Spleen (tissue), 7 donors: ENCODE results near the gene PTPRN2.

Source experiments
- CTCF ChIP-seq, 11 experiments: fragments of 200-600 bp in 7 of 11; fragments of 450-650 bp in 4 of 11; sonication (generic) in 4 of 11; IDR thresholded peaks in 8 of 11; conservative IDR thresholded peaks in 3 of 11; 1 replicate in 7 of 11; 2 replicates in 4 of 11; pipeline versions ENCODE4 v1.4.0 to v1.8.0; 2016 to 2021; ENCODE audit warnings: antibody characterized with exemption in 11 of 11, inconsistent platforms in 4 of 11, mild to moderate bottlenecking in 1 of 11
- POLR2A ChIP-seq, 3 donors: fragments of 450-650 bp; IDR thresholded peaks; one replicate each; pipeline ENCODE4 v1.5.1; 2017; ENCODE audit warnings: antibody characterized with exemption in 3 of 3, mild to moderate bottlenecking in 1 of 3
- POLR2AphosphoS5 ChIP-seq, 3 donors: sonication (generic); formaldehyde crosslinking; IDR thresholded peaks; one replicate each; pipeline ENCODE4 v1.5.1; 2017; ENCODE audit warnings: antibody characterized with exemption in 3 of 3
- donor health status: DM: no; HTN: no; CAD: no; lungs with moderate emphysema.
- donor health status: DM: no; HTN: no; CAD: no.
- donor health status: DM: no; HTN: no; CAD: no.

DNA sequence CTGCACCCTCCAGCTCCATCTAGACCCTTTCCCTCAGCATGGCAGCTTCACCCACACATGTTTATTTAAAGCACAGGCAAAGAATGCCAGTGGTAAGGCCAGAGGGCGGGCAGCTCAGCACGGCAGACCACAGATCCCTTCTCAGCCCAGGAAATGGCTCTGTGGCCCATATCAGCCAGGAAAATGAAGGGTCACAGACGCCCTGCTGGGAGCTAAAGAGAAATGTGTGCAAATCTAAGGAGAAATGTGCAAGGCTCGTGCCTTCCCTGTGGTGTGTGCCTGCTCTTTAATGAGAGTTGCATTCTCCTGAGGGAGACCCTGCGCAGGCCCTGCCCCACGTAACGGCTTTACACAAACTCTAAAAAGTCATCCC, 23.0 kb downstream of the PTPRN2 start:
- TF ChIP-seq CTCF (IDR thresholded peaks at IDR 0.05 in 8 of 11, conservative IDR thresholded peaks at IDR 0.05 in 3 of 11) (no peak), POLR2A (IDR thresholded peaks at IDR 0.05) (no peak), POLR2AphosphoS5 (IDR thresholded peaks at IDR 0.05) (no peak)
